KOPT-K1 (cell line): ENCODE measurements around the gene BCL11A.

Source experiments
- H3K27ac ChIP-seq: fragments of 200-600 bp; sonication (generic); 2 replicates; pipeline ENCODE4 v1.5.1; 2016; ENCODE audit warnings: antibody characterized with exemption, mild to moderate bottlenecking, low read depth, low read length; ENCODE audit not compliant: poor library complexity, severe bottlenecking
- H3K36me3 ChIP-seq: fragments of 200-600 bp; sonication (generic); 2 replicates; pipeline ENCODE4 v1.5.1; 2017; ENCODE audit warnings: antibody characterized with exemption, mild to moderate bottlenecking, low read length, moderate library complexity; ENCODE audit not compliant: insufficient read depth
- H3K9me3 ChIP-seq: fragments of 200-600 bp; sonication (generic); 2 replicates; pipeline ENCODE4 v1.5.1; 2017; ENCODE audit warnings: antibody characterized with exemption, low read length, mild to moderate bottlenecking; ENCODE audit not compliant: insufficient read depth, poor library complexity, severe bottlenecking

BCL11A gene

DNA sequence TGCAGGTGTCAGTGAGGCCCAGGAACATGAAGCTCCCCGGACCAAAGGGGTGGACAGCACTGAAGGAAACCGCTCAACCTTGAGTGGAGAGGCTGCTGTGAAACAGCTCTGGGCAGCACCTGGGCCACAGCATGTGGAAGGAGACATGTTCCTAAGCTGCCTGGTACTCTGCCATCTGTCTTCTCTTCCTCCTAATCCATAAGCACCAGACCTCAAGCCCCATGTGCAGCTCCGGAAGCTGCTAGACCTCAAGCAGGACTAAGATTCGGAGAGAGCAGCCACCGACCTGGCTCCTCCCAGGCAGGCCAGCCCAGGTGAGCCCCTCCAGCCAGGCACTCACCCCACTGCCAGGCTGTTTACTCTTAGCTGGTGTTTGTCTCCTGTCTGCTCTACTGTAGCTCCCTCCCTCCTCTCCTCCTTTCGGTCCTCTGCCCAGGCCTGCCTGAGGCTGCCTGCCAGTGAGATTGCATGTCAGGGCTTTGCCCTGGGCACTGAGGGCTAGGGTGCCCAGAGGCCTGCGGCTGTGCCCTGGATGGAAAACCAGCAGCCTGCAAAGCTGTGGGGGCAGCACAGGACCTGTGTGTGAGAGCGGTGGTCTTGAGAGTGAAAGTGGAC lies 53.7 kb downstream of the BCL11A start:
- Histone ChIP-seq H3K36me3 (peaks cover 79% of the 10 kb centered on the region), H3K27ac (no peak overlapping the region), H3K9me3 (no peaks in the 10 kb centered on the region)

DNA sequence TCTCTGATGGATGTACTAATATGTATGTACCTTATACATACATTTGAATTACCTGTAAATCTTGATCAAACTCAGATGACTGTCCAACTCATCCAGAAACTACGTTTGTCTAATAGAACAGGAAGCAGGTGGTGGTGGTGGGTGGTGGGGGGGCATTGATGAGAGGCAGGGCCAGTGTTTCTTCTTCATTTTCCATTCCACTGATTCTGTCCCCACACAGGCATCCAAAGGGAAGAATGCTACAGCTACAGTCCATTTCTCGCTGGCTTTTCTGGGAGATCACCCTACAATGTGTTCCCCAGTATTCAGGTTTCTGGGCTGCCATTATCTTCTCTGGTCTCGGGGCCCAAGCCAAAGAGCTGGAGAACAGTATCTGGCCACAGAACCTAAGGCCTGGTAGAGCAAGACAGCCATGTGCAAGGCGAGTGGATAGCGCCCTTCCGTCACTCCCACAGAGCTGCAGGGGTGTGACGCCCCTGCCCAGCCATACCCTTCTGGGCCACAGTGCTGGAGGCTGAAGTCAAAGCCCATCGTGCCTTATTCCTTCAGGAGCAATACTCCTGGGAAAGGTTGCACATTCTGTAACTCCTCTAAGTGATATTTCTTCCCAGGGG lies 54.5 kb downstream of the BCL11A start:
- H3K27ac ChIP-seq = no peak overlapping the region
- H3K36me3 ChIP-seq = peaks cover 82% of the 10 kb centered on the region
- H3K9me3 ChIP-seq = no peaks in the 10 kb centered on the region

DNA sequence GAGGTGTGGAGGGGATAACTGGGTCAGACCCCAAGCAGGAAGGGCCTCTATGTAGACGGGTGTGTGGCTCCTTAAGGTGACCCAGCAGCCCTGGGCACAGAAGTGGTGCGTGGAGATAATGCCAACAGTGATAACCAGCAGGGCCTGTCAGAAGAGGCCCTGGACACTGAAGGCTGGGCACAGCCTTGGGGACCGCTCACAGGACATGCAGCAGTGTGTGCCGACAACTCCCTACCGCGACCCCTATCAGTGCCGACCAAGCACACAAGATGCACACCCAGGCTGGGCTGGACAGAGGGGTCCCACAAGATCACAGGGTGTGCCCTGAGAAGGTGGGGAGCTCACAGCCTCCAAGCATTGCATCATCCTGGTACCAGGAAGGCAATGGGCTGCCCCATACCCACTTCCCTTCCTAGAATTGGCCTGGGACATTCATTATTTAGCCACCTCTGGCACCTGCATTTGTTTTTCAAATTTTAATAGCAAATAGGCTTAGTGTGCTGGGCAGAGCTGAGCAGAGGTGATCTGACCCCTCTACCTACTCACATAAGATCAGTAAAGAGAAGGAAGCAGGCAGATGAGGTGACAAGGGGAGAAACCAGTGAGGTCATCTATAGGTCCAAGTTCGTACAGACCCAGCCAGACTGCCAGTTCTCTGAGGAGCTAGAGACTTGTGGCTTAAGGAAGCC lies 55.2 kb downstream of the BCL11A start:
- Histone ChIP-seq H3K9me3 (no peaks in the 10 kb centered on the region), H3K27ac (no peak overlapping the region), H3K36me3 (peaks cover 86% of the 10 kb centered on the region)

DNA sequence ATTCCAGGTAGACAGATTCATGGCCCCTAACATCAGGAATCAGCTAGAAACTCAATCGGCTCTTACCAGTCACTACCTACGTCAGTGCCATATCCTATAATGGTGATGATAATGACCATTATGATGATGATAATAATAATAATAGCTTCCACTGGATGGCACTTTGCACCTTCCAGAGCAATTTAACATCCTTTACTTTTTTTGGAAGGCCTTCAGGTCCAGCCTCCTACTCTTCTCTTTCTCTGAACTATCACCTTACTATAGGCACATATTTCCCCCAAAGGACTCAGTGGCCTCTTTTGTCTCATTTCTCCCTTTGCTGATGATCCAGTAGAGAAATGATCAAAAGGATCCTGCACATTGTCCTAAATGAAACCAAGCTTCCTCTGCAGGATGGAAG lies 56.0 kb downstream of the BCL11A start:
- no peak overlapping the region for H3K27ac ChIP-seq
- peaks cover 86% of the 10 kb centered on the region for H3K36me3 ChIP-seq
- H3K9me3 ChIP-seq = no peaks in the 10 kb centered on the region

DNA sequence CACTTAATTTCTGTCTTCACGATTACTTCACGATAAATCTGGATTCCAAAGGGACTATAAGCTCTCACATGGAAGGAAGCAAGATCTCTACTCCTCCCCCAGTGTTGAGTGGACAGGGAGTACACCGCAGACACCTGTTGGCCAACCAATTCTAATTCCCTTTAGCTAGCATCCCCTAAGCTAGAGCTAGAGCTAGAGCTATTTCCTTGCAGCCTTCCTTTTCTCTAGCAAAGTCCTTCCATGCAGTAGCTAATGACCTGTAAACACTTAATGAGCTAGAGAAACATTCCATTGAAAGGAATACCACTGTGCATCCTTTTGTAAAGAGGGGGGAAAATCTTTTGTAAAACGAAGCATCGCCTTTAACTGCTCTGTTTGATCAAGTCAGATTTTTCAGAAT lies 56.5 kb downstream of the BCL11A start:
- peaks cover 88% of the 10 kb centered on the region for H3K36me3 ChIP-seq
- no peaks in the 10 kb centered on the region for H3K9me3 ChIP-seq
- H3K27ac ChIP-seq = no peak overlapping the region

GRCh38 chr2:60496475-60496874 lies 57.0 kb downstream of the BCL11A start:
- Histone ChIP-seq H3K9me3 (no peaks in the 10 kb centered on the region), H3K36me3 (peaks cover 87% of the 10 kb centered on the region), H3K27ac (no peak overlapping the region)

- no peak overlapping the region for H3K27ac ChIP-seq
- peaks cover 73% of the 10 kb centered on the region for H3K36me3 ChIP-seq
Measured at GRCh38 chr2:60495041-60495625, 58.3 kb downstream of the BCL11A start.

GRCh38 chr2:60493804-60494387 lies 59.6 kb downstream of the BCL11A start:
- H3K9me3 ChIP-seq = no peaks in the 10 kb centered on the region
- no peak overlapping the region for H3K27ac ChIP-seq
- peaks cover 61% of the 10 kb centered on the region for H3K36me3 ChIP-seq

More at GRCh38 chr2:60495041-60495625, 58.3 kb downstream of the BCL11A start:
- H3K9me3 ChIP-seq = no peaks in the 10 kb centered on the region

GRCh38 chr2:60492548-60492947 lies 60.9 kb downstream of the BCL11A start:
- H3K36me3 ChIP-seq = peaks cover 53% of the 10 kb centered on the region

DNA sequence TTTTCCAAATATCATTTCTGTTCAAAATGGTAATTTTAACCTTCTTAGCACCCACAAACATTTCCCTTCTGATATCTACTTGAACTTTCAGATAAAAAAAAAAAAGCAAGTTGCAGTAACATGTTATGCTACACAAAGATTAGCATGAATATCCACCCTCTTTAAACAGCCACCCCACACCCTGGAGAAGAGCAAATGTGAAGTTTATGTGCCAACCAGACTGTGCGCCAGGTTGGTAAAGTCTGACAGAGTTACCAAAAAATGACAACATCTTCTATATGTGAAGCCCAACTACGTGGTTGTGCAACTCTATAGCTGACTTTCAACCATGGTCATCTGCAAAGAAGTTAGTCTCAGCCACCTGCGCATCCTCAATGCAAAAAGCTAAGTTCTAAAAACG lies 62.6 kb downstream of the BCL11A start:
- Histone ChIP-seq H3K27ac (no peak overlapping the region), H3K36me3 (peaks cover 54% of the 10 kb centered on the region), H3K9me3 (no peaks in the 10 kb centered on the region)

More at GRCh38 chr2:60492548-60492947, 60.9 kb downstream of the BCL11A start:
- H3K27ac ChIP-seq = no peak overlapping the region
- H3K9me3 ChIP-seq = no peaks in the 10 kb centered on the region

DNA sequence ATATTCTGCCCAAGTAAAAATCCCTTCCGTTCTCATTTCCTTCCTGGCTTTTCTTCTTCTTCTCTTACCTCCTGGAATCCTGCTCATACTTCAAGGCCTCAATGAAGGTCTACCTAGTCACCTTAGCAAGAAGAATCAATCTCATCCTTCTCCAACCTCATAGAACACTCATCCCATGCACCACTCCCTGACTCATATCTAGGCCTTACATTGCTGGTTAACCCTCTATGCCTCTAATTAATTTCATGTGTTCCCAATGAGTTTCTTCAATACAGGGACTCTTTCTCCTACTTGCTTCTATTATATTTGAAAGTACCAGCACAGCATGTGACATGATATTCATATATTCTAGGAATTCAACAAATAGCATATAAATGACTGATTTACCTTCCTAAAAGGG lies 63.0 kb downstream of the BCL11A start:
- Histone ChIP-seq H3K36me3 (peaks cover 55% of the 10 kb centered on the region), H3K27ac (no peak overlapping the region), H3K9me3 (no peaks in the 10 kb centered on the region)

DNA sequence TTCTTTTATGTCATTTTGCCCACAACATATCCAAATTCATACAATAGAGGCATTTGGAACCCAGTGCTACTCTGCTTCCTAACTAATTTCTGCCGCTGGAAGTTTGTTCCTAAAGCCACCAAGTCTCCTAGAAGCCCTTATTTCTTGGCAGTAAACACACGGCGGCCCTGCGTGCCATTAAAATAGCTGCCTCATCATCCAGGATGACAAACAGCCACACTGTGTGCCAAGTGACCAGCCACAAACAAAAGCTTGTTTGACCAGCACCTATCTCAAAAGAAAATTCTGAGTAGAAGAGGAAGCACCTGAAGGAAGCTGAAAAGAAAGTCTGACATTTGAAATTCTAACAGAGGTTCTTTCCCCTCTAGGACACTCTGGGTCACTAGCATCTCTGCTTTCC lies 64.2 kb downstream of the BCL11A start:
- H3K36me3 ChIP-seq = peaks cover 57% of the 10 kb centered on the region

DNA sequence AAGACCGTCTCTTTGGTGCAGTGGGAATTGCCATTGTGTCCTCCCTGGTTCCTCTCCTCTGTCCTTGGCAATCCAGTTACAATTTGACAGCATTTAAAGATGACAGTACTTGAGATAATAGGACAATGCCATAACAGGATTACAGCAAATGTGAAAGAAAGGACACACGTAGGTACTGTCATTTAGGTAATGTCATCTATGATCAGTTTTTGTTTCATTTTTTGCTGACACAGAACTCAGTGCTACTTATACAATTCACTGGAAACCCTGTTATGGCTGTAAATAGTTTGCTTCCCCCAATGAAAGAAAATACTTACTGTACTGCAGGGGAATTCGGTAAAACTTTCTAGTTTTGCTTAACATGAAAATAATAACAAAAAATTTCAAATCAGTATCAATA lies 65.2 kb downstream of the BCL11A start:
- Histone ChIP-seq H3K36me3 (peaks cover 57% of the 10 kb centered on the region), H3K9me3 (no peaks in the 10 kb centered on the region), H3K27ac (no peak overlapping the region)

More for the DNA sequence above, 64.2 kb downstream of the BCL11A start:
- H3K27ac ChIP-seq = no peak overlapping the region
- H3K9me3 ChIP-seq = no peaks in the 10 kb centered on the region

DNA sequence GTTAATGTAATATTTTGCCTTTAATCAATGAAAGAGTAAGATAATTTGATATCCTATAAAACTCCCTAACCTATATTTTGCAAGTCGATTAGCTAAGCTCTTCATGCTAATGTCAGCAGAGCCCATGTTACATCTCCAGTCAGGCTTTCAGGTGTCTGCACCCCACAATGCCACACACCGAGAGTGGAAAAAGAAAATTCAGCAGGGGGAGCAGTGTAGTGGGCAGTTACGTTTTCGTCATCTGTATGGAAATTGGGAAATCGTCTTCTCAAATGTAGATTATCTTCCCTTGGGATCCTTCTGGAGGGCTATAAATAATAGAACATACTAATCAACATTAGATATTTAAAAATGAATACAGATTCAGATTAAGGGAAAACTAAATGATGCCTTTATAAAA lies 66.3 kb downstream of the BCL11A start:
- H3K9me3 ChIP-seq = no peaks in the 10 kb centered on the region
- H3K36me3 ChIP-seq = peaks cover 59% of the 10 kb centered on the region
- H3K27ac ChIP-seq = no peak overlapping the region

GRCh38 chr2:60486551-60486950 lies 66.9 kb downstream of the BCL11A start:
- Histone ChIP-seq H3K9me3 (no peaks in the 10 kb centered on the region), H3K27ac (no peak overlapping the region), H3K36me3 (peaks cover 64% of the 10 kb centered on the region)
